Calu3 (cell line): ENCODE results near the gene ANKRD30A. TPM values are rescaled to one million over a fixed set of nuclear protein-coding genes. Genes with fewer than 3 reads are reported as not detected.

Experiments
- BruUV-seq: library from RNA; stranded (reverse); fragments of 400-500 nt; replicated peaks from 2 replicates; lab custom pipeline; 2021; lab: Mats Ljungman, UMichigan
- CTCF ChIA-PET: fragments of 300-600 bp; sonication (Branson Sonifier 250); formaldehyde crosslinking; loops from one replicate; lab custom pipeline; 2022; ENCODE audit warnings: antibody characterized with exemption; lab: Charles Lee
- DNase-seq: peaks from one replicate; pipeline ENCODE4 v3.0.0; 2022
- H3K27ac Mint-ChIP-seq: one replicate; pipeline ENCODE4 v1.8.0; 2022; ENCODE audit warnings: mixed read lengths; ENCODE audit not compliant: unreplicated experiment
- H3K27me3 Mint-ChIP-seq: one replicate; pipeline ENCODE4 v1.8.0; 2022; ENCODE audit warnings: mixed read lengths; ENCODE audit not compliant: unreplicated experiment
- H3K36me3 Mint-ChIP-seq: one replicate; pipeline ENCODE4 v1.8.0; 2022; ENCODE audit warnings: mild to moderate bottlenecking, moderate library complexity, mixed read lengths; ENCODE audit not compliant: insufficient read depth, unreplicated experiment
- H3K4me1 Mint-ChIP-seq: one replicate; pipeline ENCODE4 v1.8.0; 2022; ENCODE audit warnings: mild to moderate bottlenecking, low read depth, mixed read lengths; ENCODE audit not compliant: unreplicated experiment
- H3K4me3 Mint-ChIP-seq: one replicate; pipeline ENCODE4 v1.8.0; 2022; ENCODE audit warnings: mild to moderate bottlenecking, low read depth, moderate library complexity, mixed read lengths; ENCODE audit not compliant: unreplicated experiment
- H3K9me3 Mint-ChIP-seq: one replicate; pipeline ENCODE4 v1.8.0; 2022; ENCODE audit warnings: low read depth, mixed read lengths; ENCODE audit not compliant: unreplicated experiment
- intact Hi-C: fragments of 100-400 bp; cut with micrococcal nuclease; formaldehyde crosslinking; loops from one replicate; pipeline ENCODE4 v1.10.0; 2022; ENCODE audit not compliant: unreplicated experiment
- total RNA-seq: library from RNA; stranded (reverse); gene quantifications from 2 replicates; pipeline ENCODE4 v1.2.3, GENCODE V29; 2022
- TF ChIP-seq, protein P1 (sequence below): fragments of 200-600 bp; IDR thresholded peaks from one replicate; pipeline ENCODE4 v1.8.0; 2022; ENCODE audit warnings: antibody characterized with exemption; ENCODE audit not compliant: unreplicated experiment

The ANKRD30A gene
- total RNA-seq, 1 experiment from 2014 or later = not detected

DNA sequence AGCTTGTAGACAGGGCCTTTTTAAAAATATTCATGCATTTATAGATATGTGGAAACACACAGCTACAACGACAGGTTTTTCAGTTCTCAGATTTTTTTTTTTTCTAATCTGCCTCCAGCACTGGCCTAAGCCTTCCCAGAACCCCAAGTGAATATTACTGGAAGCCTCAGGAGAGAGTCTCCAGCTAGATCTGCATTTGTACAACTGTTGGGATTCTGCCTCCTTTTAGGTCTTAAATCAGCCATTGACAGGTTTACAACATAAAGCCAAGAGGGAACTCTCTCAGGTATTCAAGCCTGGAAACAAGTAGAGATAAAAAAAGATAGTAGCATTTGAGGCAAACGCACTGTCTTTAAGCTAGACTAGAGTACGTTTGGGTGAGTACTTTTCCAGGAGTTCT is 275.8 kb downstream of the ANKRD30A start:
- DNase-seq = no peak
- no peaks in the 10 kb centered on the region for H3K36me3 Mint-ChIP-seq
- no peak overlapping the region for H3K4me3 Mint-ChIP-seq
- no peaks in the 10 kb centered on the region for H3K4me1 Mint-ChIP-seq
- TF ChIP-seq, protein P1, sequence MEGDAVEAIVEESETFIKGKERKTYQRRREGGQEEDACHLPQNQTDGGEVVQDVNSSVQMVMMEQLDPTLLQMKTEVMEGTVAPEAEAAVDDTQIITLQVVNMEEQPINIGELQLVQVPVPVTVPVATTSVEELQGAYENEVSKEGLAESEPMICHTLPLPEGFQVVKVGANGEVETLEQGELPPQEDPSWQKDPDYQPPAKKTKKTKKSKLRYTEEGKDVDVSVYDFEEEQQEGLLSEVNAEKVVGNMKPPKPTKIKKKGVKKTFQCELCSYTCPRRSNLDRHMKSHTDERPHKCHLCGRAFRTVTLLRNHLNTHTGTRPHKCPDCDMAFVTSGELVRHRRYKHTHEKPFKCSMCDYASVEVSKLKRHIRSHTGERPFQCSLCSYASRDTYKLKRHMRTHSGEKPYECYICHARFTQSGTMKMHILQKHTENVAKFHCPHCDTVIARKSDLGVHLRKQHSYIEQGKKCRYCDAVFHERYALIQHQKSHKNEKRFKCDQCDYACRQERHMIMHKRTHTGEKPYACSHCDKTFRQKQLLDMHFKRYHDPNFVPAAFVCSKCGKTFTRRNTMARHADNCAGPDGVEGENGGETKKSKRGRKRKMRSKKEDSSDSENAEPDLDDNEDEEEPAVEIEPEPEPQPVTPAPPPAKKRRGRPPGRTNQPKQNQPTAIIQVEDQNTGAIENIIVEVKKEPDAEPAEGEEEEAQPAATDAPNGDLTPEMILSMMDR = no peak
- H3K27ac Mint-ChIP-seq = no peak overlapping the region
- H3K27me3 Mint-ChIP-seq = no peaks in the 10 kb centered on the region
- intact Hi-C loops = no loop called here
- BruUV-seq = no TSS peak
- peaks cover 5% of the 10 kb centered on the region for H3K9me3 Mint-ChIP-seq
- CTCF ChIA-PET = no interaction called here

DNA sequence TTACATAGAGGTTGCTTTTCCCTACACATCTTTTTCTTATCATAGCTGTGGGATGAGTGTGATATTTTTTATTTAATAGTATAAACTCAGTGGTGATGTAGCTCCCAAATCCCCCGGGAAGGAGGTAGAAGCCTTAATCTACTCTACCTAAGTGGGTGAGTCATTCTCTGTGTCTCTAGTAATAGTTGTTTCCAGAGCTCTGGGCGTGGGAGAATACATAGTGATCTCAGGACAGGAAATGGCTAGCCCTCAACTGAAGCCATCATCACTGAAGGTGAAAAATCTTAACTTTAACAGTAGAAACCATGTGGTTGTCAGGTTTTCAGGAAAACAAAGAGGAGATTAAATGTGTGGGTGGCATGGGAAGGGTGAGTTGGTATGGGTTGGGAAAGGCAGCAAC is 278.4 kb downstream of the ANKRD30A start:
- H3K27ac Mint-ChIP-seq = no peak overlapping the region
- no peak for DNase-seq
- no peaks in the 10 kb centered on the region for H3K27me3 Mint-ChIP-seq
- no peak overlapping the region for H3K4me3 Mint-ChIP-seq
- no peaks in the 10 kb centered on the region for H3K4me1 Mint-ChIP-seq
- peaks cover 2% of the 10 kb centered on the region for H3K9me3 Mint-ChIP-seq
- BruUV-seq = no TSS peak
- CTCF ChIA-PET = no interaction called here
- TF ChIP-seq, protein P1 = no peak
- intact Hi-C loops = no loop called here
- H3K36me3 Mint-ChIP-seq = no peaks in the 10 kb centered on the region
